K562 (cell line): ENCODE results near the gene KBTBD4. TPM values are rescaled to one million over a fixed set of nuclear protein-coding genes. Genes with fewer than 3 reads are reported as not detected.

Experiments
- ATAC-seq: fragments of 200-7000 bp; cut with Tn5 transposase; 3 replicates; pipeline ENCODE4 v1.9.1; 2020; ENCODE audit warnings: moderate library complexity
- BruUV-seq: library from RNA; stranded (reverse); fragments of 400-500 nt; replicated peaks from 2 replicates; lab custom pipeline; 2021; lab: Mats Ljungman, UMichigan
- CTCF ChIA-PET: fragments of 300-600 bp; formaldehyde crosslinking; extraction: SDS; loops from one replicate; lab custom pipeline; 2021; ENCODE audit warnings: low intra/inter-chr PET ratio; lab: Yijun Ruan, JAX
- POLR2A ChIA-PET: fragments of 300-600, 350-650 bp; sonication (Branson Sonifier 250); formaldehyde crosslinking; extraction: SDS; loops from one replicate; lab custom pipeline; 2021; ENCODE audit warnings: antibody characterized with exemption, inconsistent platforms; lab: Yijun Ruan, JAX
- DNase-seq, 4 experiments: peaks; one replicate each; pipeline versions ENCODE4 v3.0.0 to v3.0.0-alpha.2; 2011 to 2018; ENCODE audit warnings: low spot score in 3 of 4, mixed read lengths in 3 of 4; ENCODE audit errors: extremely low read depth in 1 of 4
- FAIRE-seq: peaks from 2 replicates; lab custom pipeline; 2011; peaks lifted over from hg19 to GRCh38; lab: Jason Lieb, UNC
- H2AFZ ChIP-seq: 2 replicates; pipeline ENCODE4 v1.6.0; 2011; ENCODE audit warnings: low read depth, low read length, control low read depth, inconsistent platforms
- H3K27ac ChIP-seq: fragments of 200-600 bp; 3 replicates; pipeline ENCODE4 v1.8.0; 2011; ENCODE audit warnings: low read depth, mild to moderate bottlenecking, control low read depth, inconsistent platforms, low read length, moderate library complexity, mixed read lengths; ENCODE audit errors: extremely low read depth
- H3K27me3 ChIP-seq, 2 experiments: fragments of 300-600 bp in 1 of 2; 2 replicates in 1 of 2; 3 replicates in 1 of 2; pipeline versions ENCODE4 v1.6.0 to v1.8.0; 2011; ENCODE audit warnings: inconsistent platforms in 2 of 2, low read length in 2 of 2, mild to moderate bottlenecking in 1 of 2, mixed read lengths in 1 of 2, moderate library complexity in 1 of 2; ENCODE audit not compliant: control insufficient read depth in 2 of 2, insufficient read depth in 2 of 2
- H3K36me3 ChIP-seq: fragments of 300-600 bp; 3 replicates; pipeline ENCODE4 v1.8.0; 2011; ENCODE audit warnings: mild to moderate bottlenecking, low read length, inconsistent platforms; ENCODE audit not compliant: control insufficient read depth, insufficient read depth
- H3K4me1 ChIP-seq, 2 experiments: fragments of 200-600 bp in 1 of 2; replicated peaks in 1 of 2; 2 replicates in 1 of 2; 3 replicates in 1 of 2; pipeline versions ENCODE4 v1.5.1 to v1.8.0; 2011; ENCODE audit warnings: inconsistent platforms in 2 of 2, low read length in 2 of 2, mild to moderate bottlenecking in 1 of 2, mixed read lengths in 1 of 2, moderate library complexity in 1 of 2; ENCODE audit not compliant: control insufficient read depth in 2 of 2, insufficient read depth in 2 of 2
- H3K4me2 ChIP-seq: 2 replicates; pipeline ENCODE4 v1.6.1; 2011; ENCODE audit warnings: low read length, control low read depth, inconsistent platforms, mixed read lengths; ENCODE audit not compliant: insufficient read depth
- H3K4me3 ChIP-seq: fragments of 200-600 bp; sonication (generic), shearing (Covaris generic); 2 replicates; pipeline ENCODE4 v1.5.1; 2016; ENCODE audit warnings: control low read depth, inconsistent platforms
- H3K79me2 ChIP-seq: fragments of 200-600 bp; 3 replicates; pipeline ENCODE4 v1.8.0; 2011; ENCODE audit warnings: low read length, inconsistent platforms; ENCODE audit not compliant: control insufficient read depth, insufficient read depth
- H3K9ac ChIP-seq, 2 experiments: 2 replicates each; pipeline versions ENCODE4 v1.6.0 to v1.6.1; 2011; ENCODE audit warnings: low read depth in 2 of 2, low read length in 2 of 2, control low read depth in 1 of 2, inconsistent platforms in 1 of 2, mild to moderate bottlenecking in 1 of 2, mixed read lengths in 1 of 2; ENCODE audit not compliant: insufficient read depth in 1 of 2
- H3K9me1 ChIP-seq: one replicate; pipeline ENCODE4 v1.6.0; 2011; ENCODE audit warnings: inconsistent platforms, mild to moderate bottlenecking, low read length, moderate library complexity; ENCODE audit not compliant: control insufficient read depth, insufficient read depth
- H3K9me3 ChIP-seq: replicated peaks from 2 replicates; pipeline ENCODE4 v1.5.1; 2011; ENCODE audit warnings: low read depth, low read length, inconsistent platforms; ENCODE audit not compliant: control insufficient read depth, insufficient read depth
- H4K20me1 ChIP-seq: replicated peaks from 2 replicates; pipeline ENCODE4 v1.6.1; 2011; ENCODE audit warnings: low read length, inconsistent platforms, mixed read lengths; ENCODE audit not compliant: control insufficient read depth, insufficient read depth
- CEBPG ChIP-seq, 3 experiments: fragments of 200-800 bp in 1 of 3; sonication (Bioruptor generic) in 1 of 3; sonication (generic) in 1 of 3; formaldehyde crosslinking in 1 of 3; IDR thresholded peaks in 2 of 3; conservative IDR thresholded peaks in 1 of 3; 2 replicates each; pipeline versions ENCODE4 v1.6.1 to v1.8.0; 2016 to 2022; ENCODE audit warnings: missing compliant biosample characterization in 2 of 3, missing genetic modification characterization in 2 of 3, mild to moderate bottlenecking in 1 of 3, missing genetic modification reagents in 1 of 3
- GTF2F1 ChIP-seq: IDR thresholded peaks from 2 replicates; pipeline ENCODE4 v1.6.1; 2011; ENCODE audit warnings: low read depth, low read length, improper control_type of control experiment
- KAT2B ChIP-seq: IDR thresholded peaks from one replicate; pipeline ENCODE4 v1.6.1; 2012; ENCODE audit warnings: low read depth, mild to moderate bottlenecking, control low read depth, inconsistent platforms, low read length, moderate library complexity
- POLR2AphosphoS5 ChIP-seq: IDR thresholded peaks from 2 replicates; pipeline ENCODE4 v1.6.1; 2011; ENCODE audit warnings: mild to moderate bottlenecking, low read depth, low read length, moderate library complexity; ENCODE audit not compliant: control insufficient read depth, insufficient read depth
- ZNF140 ChIP-seq: fragments of 250-450 bp; sonication (Bioruptor Pico); IDR thresholded peaks from 2 replicates; pipeline ENCODE4 v1.8.0; 2021; ENCODE audit warnings: moderate library complexity, mild to moderate bottlenecking, inconsistent platforms
- ZNF766 ChIP-seq: fragments of 200-800 bp; sonication (Bioruptor generic); conservative IDR thresholded peaks from 2 replicates; pipeline ENCODE4 v1.6.1; 2016; ENCODE audit warnings: missing genetic modification characterization, missing compliant biosample characterization
- WGBS: fragments of 100-300 bp; shearing (Covaris generic); methylation state at CpG from one replicate; pipeline ENCODE4 v1.1.6; 2016; ENCODE audit warnings: low coverage, mixed read lengths; ENCODE audit not compliant: insufficient coverage; ENCODE audit errors: missing lambda C conversion rate; 5-methylcytosine and 5-hydroxymethylcytosine counted together
- in situ Hi-C: fragments of 300-500 bp; cut with MboI; formaldehyde crosslinking; loops from 4 replicates; pipeline ENCODE4 v1.15.0; 2018; ENCODE audit warnings: inconsistent platforms, mixed read lengths
- intact Hi-C: fragments of 100-400 bp; cut with micrococcal nuclease; formaldehyde crosslinking; loops from 2 replicates; pipeline ENCODE4 v1.14.2; 2022
- polyA plus RNA-seq, 8 experiments: library from polyadenylated mRNA; depleted of rRNA in 4 of 8; stranded (reverse) in 5 of 8; unstranded in 3 of 8; fragments of >200 nt; fragmentation: Nextera tagmentation in 2 of 8; fragmentation: Illumina TruSeq in 1 of 8; extraction: Ambion mirVana in 2 of 8; extraction: Trizol in 1 of 8; gene quantifications; 2 replicates each; pipeline versions ENCODE4 v1.2.1 to v1.2.3, GENCODE V29; 2011 to 2014; ENCODE audit warnings: inconsistent platforms in 1 of 8, missing spikeins in 1 of 8
- total RNA-seq, 7 experiments: library from RNA; depleted of rRNA in 6 of 7; stranded (reverse); fragments of >200 nt in 6 of 7; fragmentation: Illumina TruSeq in 2 of 7; extraction: Trizol in 2 of 7; gene quantifications; 2 replicates each; pipeline versions ENCODE4 v1.2.1 to v1.2.3, GENCODE V29; 2011 to 2021; ENCODE audit warnings: low replicate concordance in 1 of 7
- TF ChIP-seq, protein P1 (sequence below), 2 experiments: fragments of 450-650 bp in 1 of 2; sonication (generic) in 1 of 2; formaldehyde crosslinking in 1 of 2; IDR thresholded peaks in 1 of 2; conservative IDR thresholded peaks in 1 of 2; 2 replicates each; pipeline versions ENCODE4 v1.6.1 to v1.8.1; 2016 to 2023; ENCODE audit warnings: mild to moderate bottlenecking in 2 of 2, moderate library complexity in 2 of 2, inconsistent platforms in 1 of 2, missing genetic modification reagents in 1 of 2
- TF ChIP-seq, protein P2 (sequence below): fragments of 450-650 bp; IDR thresholded peaks from 2 replicates; pipeline ENCODE4 v1.6.1; 2016
- TF ChIP-seq, protein P3 (sequence below): fragments of 250-450 bp; sonication (Bioruptor Pico); IDR thresholded peaks from 2 replicates; pipeline ENCODE4 v1.5.1; 2021; ENCODE audit warnings: mild to moderate bottlenecking
- TF ChIP-seq, protein P4 (sequence below): sonication (generic); formaldehyde crosslinking; IDR thresholded peaks from 2 replicates; pipeline ENCODE4 v1.8.1; 2022; ENCODE audit warnings: missing genetic modification reagents

The KBTBD4 gene
- total and polyA plus RNA-seq, 9 of the 15 experiments (the other 6 are each of a cell fraction or from before 2014, with no cell fraction given): 7.0 to 33.9 (median 13.3) TPM

DNA sequence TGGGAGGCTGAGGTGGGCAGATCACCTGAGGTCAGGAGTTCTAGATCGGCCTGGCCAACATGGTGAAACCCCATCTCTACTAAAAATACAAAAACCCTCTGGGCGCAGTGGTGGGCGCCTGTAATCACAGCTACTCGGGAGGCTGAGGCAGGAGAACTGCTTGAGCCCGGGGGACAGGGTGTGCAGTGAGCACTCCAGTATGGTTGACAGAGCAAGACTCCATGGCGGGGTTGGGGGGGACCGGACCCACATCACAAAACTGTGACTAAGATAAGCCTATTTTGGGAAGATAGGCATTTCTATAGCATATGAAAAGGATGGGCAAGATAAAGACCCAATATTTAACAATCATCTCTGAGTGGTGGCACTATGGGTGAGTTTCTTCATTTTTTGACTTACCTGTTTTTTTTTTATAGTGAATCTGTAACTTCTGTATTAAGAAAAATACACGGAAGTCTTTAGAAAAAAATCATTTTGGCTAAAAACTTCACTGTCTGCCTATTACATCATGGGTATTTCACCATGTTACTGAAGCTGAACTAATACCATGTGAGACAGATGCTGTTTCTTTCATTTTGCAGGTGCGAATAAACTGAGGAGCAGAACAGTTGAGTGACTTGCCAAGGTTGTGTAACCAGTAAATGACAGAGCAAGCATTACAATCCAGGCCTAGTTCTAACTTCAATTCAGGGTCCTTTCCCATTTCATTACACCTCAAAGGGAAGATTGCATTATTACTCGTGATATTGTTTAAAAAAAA, 28.3 kb downstream of the KBTBD4 start:
- intact Hi-C loops (loop anchor here (2.0 to 5.0 kb wide), 2 partner anchors 38 to 66 kb away; no protein-coding TSS in a partner anchor), in situ Hi-C loops (no loop called here)
- H3K9ac ChIP-seq: peak overlapping the region; percentile 68 to 92; a peak in 1 of 4 replicates
- H3K4me2 ChIP-seq: no peak overlapping the region
- CTCF ChIA-PET: interaction anchor here (1.5 kb wide), 1 partner anchor 67 kb away, joined by 7 read pairs; no protein-coding TSS in a partner anchor
- peaks cover 27% of the 10 kb centered on the region for H3K36me3 ChIP-seq
- H3K4me3 ChIP-seq: peak overlapping the region; percentile 100; the same call in 1 of the 2 replicates
- DNase-seq: no peak
- BruUV-seq: no TSS peak
- H3K9me1 ChIP-seq: peaks cover 6% of the 10 kb centered on the region
- POLR2A ChIA-PET: interaction anchor here (0.6 to 3.8 kb wide), 5 partner anchors 9 to 35 kb away, joined by 3 to 28 read pairs (median 6); partner anchors contain the start of gene PTPMT1
- no peaks in the 10 kb centered on the region for H3K27me3 ChIP-seq
- TF ChIP-seq, protein P1, sequence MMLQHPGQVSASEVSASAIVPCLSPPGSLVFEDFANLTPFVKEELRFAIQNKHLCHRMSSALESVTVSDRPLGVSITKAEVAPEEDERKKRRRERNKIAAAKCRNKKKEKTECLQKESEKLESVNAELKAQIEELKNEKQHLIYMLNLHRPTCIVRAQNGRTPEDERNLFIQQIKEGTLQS (IDR thresholded peaks at IDR 0.05): 0 out of 2 replicates have a peak, but pooled peaks have one; percentile 14
- TF ChIP-seq, protein P1 (CRISPR knock-in tag; conservative IDR thresholded peaks at IDR 0.05): no peak
- TF ChIP-seq KAT2B: no peak
- TF ChIP-seq, protein P2, sequence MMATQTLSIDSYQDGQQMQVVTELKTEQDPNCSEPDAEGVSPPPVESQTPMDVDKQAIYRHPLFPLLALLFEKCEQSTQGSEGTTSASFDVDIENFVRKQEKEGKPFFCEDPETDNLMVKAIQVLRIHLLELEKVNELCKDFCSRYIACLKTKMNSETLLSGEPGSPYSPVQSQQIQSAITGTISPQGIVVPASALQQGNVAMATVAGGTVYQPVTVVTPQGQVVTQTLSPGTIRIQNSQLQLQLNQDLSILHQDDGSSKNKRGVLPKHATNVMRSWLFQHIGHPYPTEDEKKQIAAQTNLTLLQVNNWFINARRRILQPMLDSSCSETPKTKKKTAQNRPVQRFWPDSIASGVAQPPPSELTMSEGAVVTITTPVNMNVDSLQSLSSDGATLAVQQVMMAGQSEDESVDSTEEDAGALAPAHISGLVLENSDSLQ: no peak; the same call in 1 of the 2 replicates
- TF ChIP-seq GTF2F1: no peak
- TF ChIP-seq POLR2AphosphoS5: no peak
- 0 out of 2 replicates have a peak, but pooled peaks have one; percentile 40 for TF ChIP-seq CEBPG (CRISPR knock-in tag; IDR thresholded peaks at IDR 0.05)
- peak; percentile 45 to 58; a peak in 3 of 4 replicates for TF ChIP-seq CEBPG (tag; conservative IDR thresholded peaks at IDR 0.05 in 1 of 2, IDR thresholded peaks at IDR 0.05 in 1 of 2)
- TF ChIP-seq ZNF766 (CRISPR knock-in tag): no peak
- TF ChIP-seq, protein P3, sequence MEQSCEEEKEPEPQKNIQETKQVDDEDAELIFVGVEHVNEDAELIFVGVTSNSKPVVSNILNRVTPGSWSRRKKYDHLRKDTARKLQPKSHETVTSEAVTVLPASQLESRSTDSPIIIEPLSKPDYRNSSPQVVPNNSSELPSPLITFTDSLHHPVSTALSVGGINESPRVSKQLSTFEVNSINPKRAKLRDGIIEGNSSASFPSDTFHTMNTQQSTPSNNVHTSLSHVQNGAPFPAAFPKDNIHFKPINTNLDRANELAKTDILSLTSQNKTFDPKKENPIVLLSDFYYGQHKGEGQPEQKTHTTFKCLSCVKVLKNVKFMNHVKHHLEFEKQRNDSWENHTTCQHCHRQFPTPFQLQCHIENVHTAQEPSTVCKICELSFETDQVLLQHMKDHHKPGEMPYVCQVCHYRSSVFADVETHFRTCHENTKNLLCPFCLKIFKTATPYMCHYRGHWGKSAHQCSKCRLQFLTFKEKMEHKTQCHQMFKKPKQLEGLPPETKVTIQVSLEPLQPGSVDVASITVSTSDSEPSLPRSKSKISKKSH: no peak
- TF ChIP-seq ZNF140: no peak
- TF ChIP-seq, protein P4, sequence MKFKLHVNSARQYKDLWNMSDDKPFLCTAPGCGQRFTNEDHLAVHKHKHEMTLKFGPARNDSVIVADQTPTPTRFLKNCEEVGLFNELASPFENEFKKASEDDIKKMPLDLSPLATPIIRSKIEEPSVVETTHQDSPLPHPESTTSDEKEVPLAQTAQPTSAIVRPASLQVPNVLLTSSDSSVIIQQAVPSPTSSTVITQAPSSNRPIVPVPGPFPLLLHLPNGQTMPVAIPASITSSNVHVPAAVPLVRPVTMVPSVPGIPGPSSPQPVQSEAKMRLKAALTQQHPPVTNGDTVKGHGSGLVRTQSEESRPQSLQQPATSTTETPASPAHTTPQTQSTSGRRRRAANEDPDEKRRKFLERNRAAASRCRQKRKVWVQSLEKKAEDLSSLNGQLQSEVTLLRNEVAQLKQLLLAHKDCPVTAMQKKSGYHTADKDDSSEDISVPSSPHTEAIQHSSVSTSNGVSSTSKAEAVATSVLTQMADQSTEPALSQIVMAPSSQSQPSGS (CRISPR knock-in tag): no peak
- H3K27ac ChIP-seq: no peak overlapping the region
- no peaks in the 10 kb centered on the region for H3K9me3 ChIP-seq
- H2AFZ ChIP-seq: no peak overlapping the region
- FAIRE-seq: no peak
- peaks cover 12% of the 10 kb centered on the region for H4K20me1 ChIP-seq
- no peak for ATAC-seq
- H3K79me2 ChIP-seq: peaks cover 74% of the 10 kb centered on the region
- 77% methylated on average over 10 of the region's 10 CpGs for WGBS
- H3K4me1 ChIP-seq: peaks cover 11 to 18% of the 10 kb centered on the region in 2 experiments; a peak in 4 of 5 replicates
